Measurements from ENCODE around the gene GTF2A1L.

The GTF2A1L gene

GRCh38 chr2:48712151-48712550 is 94.5 kb downstream of the GTF2A1L start:
- Histone ChIP-seq H3K27me3 (ENCODE audit: control insufficient read depth, insufficient read depth, low read length) (no peaks in the 10 kb centered on the region), H3K36me3 (ENCODE audit: control insufficient read depth, insufficient read depth, low read length) (no peaks in the 10 kb centered on the region), H3K9ac (ENCODE audit: low read length) (no peak overlapping the region), H3K4me1 (ENCODE audit: control insufficient read depth, insufficient read depth, low read length) (no peaks in the 10 kb centered on the region), H3K9me3 (ENCODE audit: control insufficient read depth, low read length) (no peaks in the 10 kb centered on the region), H3K4me3 (ENCODE audit: low read length) (no peak overlapping the region)

GRCh38 chr2:48713647-48714046 is 96.0 kb downstream of the GTF2A1L start:
- Histone ChIP-seq H3K4me3 (ENCODE audit: low read length) (no peak overlapping the region), H3K27me3 (ENCODE audit: control insufficient read depth, insufficient read depth, low read length) (no peaks in the 10 kb centered on the region), H3K36me3 (ENCODE audit: control insufficient read depth, insufficient read depth, low read length) (no peaks in the 10 kb centered on the region), H3K4me1 (ENCODE audit: control insufficient read depth, insufficient read depth, low read length) (no peaks in the 10 kb centered on the region), H3K9ac (ENCODE audit: low read length) (no peak overlapping the region), H3K9me3 (ENCODE audit: control insufficient read depth, low read length) (no peaks in the 10 kb centered on the region)

- Histone ChIP-seq H3K4me1 (ENCODE audit: control insufficient read depth, insufficient read depth, low read length) (no peaks in the 10 kb centered on the region), H3K27me3 (ENCODE audit: control insufficient read depth, insufficient read depth, low read length) (no peaks in the 10 kb centered on the region), H3K4me3 (ENCODE audit: low read length) (no peak overlapping the region), H3K9ac (ENCODE audit: low read length) (no peak overlapping the region), H3K9me3 (ENCODE audit: control insufficient read depth, low read length) (no peaks in the 10 kb centered on the region), H3K36me3 (ENCODE audit: control insufficient read depth, insufficient read depth, low read length) (no peaks in the 10 kb centered on the region)
These were observed 96.6 kb downstream of the GTF2A1L start for GRCh38 chr2:48714245-48714644.

GRCh38 chr2:48715042-48715899 is 97.6 kb downstream of the GTF2A1L start:
- no peaks in the 10 kb centered on the region for H3K36me3 ChIP-seq (ENCODE audit: control insufficient read depth, insufficient read depth, low read length)
- H3K4me3 ChIP-seq (ENCODE audit: low read length), result no peak overlapping the region
- H3K9me3 ChIP-seq (ENCODE audit: control insufficient read depth, low read length), result no peaks in the 10 kb centered on the region
- no peaks in the 10 kb centered on the region for H3K4me1 ChIP-seq (ENCODE audit: control insufficient read depth, insufficient read depth, low read length)
- no peaks in the 10 kb centered on the region for H3K27me3 ChIP-seq (ENCODE audit: control insufficient read depth, insufficient read depth, low read length)
- H3K9ac ChIP-seq (ENCODE audit: low read length), result no peak overlapping the region

- H3K27me3 ChIP-seq (ENCODE audit: control insufficient read depth, insufficient read depth, low read length), result no peaks in the 10 kb centered on the region
- no peaks in the 10 kb centered on the region for H3K36me3 ChIP-seq (ENCODE audit: control insufficient read depth, insufficient read depth, low read length)
- H3K9me3 ChIP-seq (ENCODE audit: control insufficient read depth, low read length), result no peaks in the 10 kb centered on the region
- H3K4me1 ChIP-seq (ENCODE audit: control insufficient read depth, insufficient read depth, low read length), result no peaks in the 10 kb centered on the region
- H3K9ac ChIP-seq (ENCODE audit: low read length), result no peak overlapping the region
- no peak overlapping the region for H3K4me3 ChIP-seq (ENCODE audit: low read length)
These were observed 98.3 kb downstream of the GTF2A1L start for GRCh38 chr2:48715956-48716355.

GRCh38 chr2:48717846-48718245 is 100.2 kb downstream of the GTF2A1L start:
- H3K4me1 ChIP-seq (ENCODE audit: control insufficient read depth, insufficient read depth, low read length), result no peaks in the 10 kb centered on the region
- H3K9me3 ChIP-seq (ENCODE audit: control insufficient read depth, low read length), result no peaks in the 10 kb centered on the region
- no peaks in the 10 kb centered on the region for H3K27me3 ChIP-seq (ENCODE audit: control insufficient read depth, insufficient read depth, low read length)
- no peak overlapping the region for H3K9ac ChIP-seq (ENCODE audit: low read length)
- H3K36me3 ChIP-seq (ENCODE audit: control insufficient read depth, insufficient read depth, low read length), result no peaks in the 10 kb centered on the region
- H3K4me3 ChIP-seq (ENCODE audit: low read length), result no peak overlapping the region

GRCh38 chr2:48719480-48720177 is 102.0 kb downstream of the GTF2A1L start:
- H3K4me3 ChIP-seq (ENCODE audit: low read length), result no peak overlapping the region
- no peaks in the 10 kb centered on the region for H3K27me3 ChIP-seq (ENCODE audit: control insufficient read depth, insufficient read depth, low read length)
- H3K4me1 ChIP-seq (ENCODE audit: control insufficient read depth, insufficient read depth, low read length), result no peaks in the 10 kb centered on the region
- no peaks in the 10 kb centered on the region for H3K9me3 ChIP-seq (ENCODE audit: control insufficient read depth, low read length)
- no peaks in the 10 kb centered on the region for H3K36me3 ChIP-seq (ENCODE audit: control insufficient read depth, insufficient read depth, low read length)
- no peak overlapping the region for H3K9ac ChIP-seq (ENCODE audit: low read length)

GRCh38 chr2:48721158-48721557 is 103.5 kb downstream of the GTF2A1L start:
- Histone ChIP-seq H3K9me3 (ENCODE audit: control insufficient read depth, low read length) (no peaks in the 10 kb centered on the region), H3K36me3 (ENCODE audit: control insufficient read depth, insufficient read depth, low read length) (no peaks in the 10 kb centered on the region), H3K4me3 (ENCODE audit: low read length) (no peak overlapping the region), H3K9ac (ENCODE audit: low read length) (no peak overlapping the region), H3K4me1 (ENCODE audit: control insufficient read depth, insufficient read depth, low read length) (no peaks in the 10 kb centered on the region), H3K27me3 (ENCODE audit: control insufficient read depth, insufficient read depth, low read length) (no peaks in the 10 kb centered on the region)

GRCh38 chr2:48722391-48722790 is 104.7 kb downstream of the GTF2A1L start:
- Histone ChIP-seq H3K4me1 (ENCODE audit: control insufficient read depth, insufficient read depth, low read length) (no peaks in the 10 kb centered on the region), H3K9ac (ENCODE audit: low read length) (no peak overlapping the region), H3K36me3 (ENCODE audit: control insufficient read depth, insufficient read depth, low read length) (no peaks in the 10 kb centered on the region), H3K9me3 (ENCODE audit: control insufficient read depth, low read length) (no peaks in the 10 kb centered on the region), H3K27me3 (ENCODE audit: control insufficient read depth, insufficient read depth, low read length) (no peaks in the 10 kb centered on the region), H3K4me3 (ENCODE audit: low read length) (no peak overlapping the region)

GRCh38 chr2:48723129-48723528 is 105.5 kb downstream of the GTF2A1L start:
- Histone ChIP-seq H3K9ac (ENCODE audit: low read length) (no peak overlapping the region), H3K9me3 (ENCODE audit: control insufficient read depth, low read length) (no peaks in the 10 kb centered on the region), H3K27me3 (ENCODE audit: control insufficient read depth, insufficient read depth, low read length) (no peaks in the 10 kb centered on the region), H3K36me3 (ENCODE audit: control insufficient read depth, insufficient read depth, low read length) (no peaks in the 10 kb centered on the region), H3K4me1 (ENCODE audit: control insufficient read depth, insufficient read depth, low read length) (no peaks in the 10 kb centered on the region), H3K4me3 (ENCODE audit: low read length) (no peak overlapping the region)

GRCh38 chr2:48724278-48724677 is 106.6 kb downstream of the GTF2A1L start:
- H3K4me1 ChIP-seq (ENCODE audit: control insufficient read depth, insufficient read depth, low read length), result no peaks in the 10 kb centered on the region
- H3K27me3 ChIP-seq (ENCODE audit: control insufficient read depth, insufficient read depth, low read length), result no peaks in the 10 kb centered on the region
- no peak overlapping the region for H3K4me3 ChIP-seq (ENCODE audit: low read length)
- no peak overlapping the region for H3K9ac ChIP-seq (ENCODE audit: low read length)
- H3K36me3 ChIP-seq (ENCODE audit: control insufficient read depth, insufficient read depth, low read length), result no peaks in the 10 kb centered on the region
- H3K9me3 ChIP-seq (ENCODE audit: control insufficient read depth, low read length), result no peaks in the 10 kb centered on the region

- Histone ChIP-seq H3K9ac (ENCODE audit: low read length) (no peak overlapping the region), H3K4me1 (ENCODE audit: control insufficient read depth, insufficient read depth, low read length) (no peaks in the 10 kb centered on the region), H3K9me3 (ENCODE audit: control insufficient read depth, low read length) (no peaks in the 10 kb centered on the region), H3K4me3 (ENCODE audit: low read length) (no peak overlapping the region), H3K36me3 (ENCODE audit: control insufficient read depth, insufficient read depth, low read length) (no peaks in the 10 kb centered on the region), H3K27me3 (ENCODE audit: control insufficient read depth, insufficient read depth, low read length) (no peaks in the 10 kb centered on the region)
These were observed 108.2 kb downstream of the GTF2A1L start for GRCh38 chr2:48725696-48726494.
